ENCODE results near the gene MYH16.
"Not testable (repeated sequence)": the region's sequence is repeated elsewhere in the genome, so short reads cannot be mapped to it uniquely, and the experiment has no call there.

MYH16 gene

GRCh38 chr7:99340659-99341058 lies 68.0 kb downstream of the MYH16 start:
- no peaks in the 10 kb centered on the region for H3K9me2 ChIP-seq (replicated peaks; ENCODE audit: insufficient read depth, low read length)
- H2AFZ ChIP-seq (ENCODE audit: low read length), result no peak overlapping the region
- H3K9me3 ChIP-seq (replicated peaks; ENCODE audit: insufficient read depth, low read length), result no peaks in the 10 kb centered on the region
- H3K4me1 ChIP-seq (ENCODE audit: low read length), result no peaks in the 10 kb centered on the region
- no peaks in the 10 kb centered on the region for H4K20me1 ChIP-seq (ENCODE audit: insufficient read depth, low read length)
- no peak overlapping the region for H3K9ac ChIP-seq (ENCODE audit: low read length)
- no peak overlapping the region for H3K27ac ChIP-seq (ENCODE audit: low read length)
- DNase-seq, result no peak
- H3K27me3 ChIP-seq (replicated peaks; ENCODE audit: insufficient read depth, low read length), result no peaks in the 10 kb centered on the region
- H3K79me2 ChIP-seq (ENCODE audit: low read length), result peaks cover 38% of the 10 kb centered on the region
- no peaks in the 10 kb centered on the region for H3F3A ChIP-seq (ENCODE audit: insufficient read depth, low read length)
- TF ChIP-seq CTCF (IDR thresholded peaks at IDR 0.05; ENCODE audit: low read length) (no peak), EZH2 (optimal IDR thresholded peaks at IDR 0.05; ENCODE audit: low read depth, low read length) (no peak), EZH2phosphoT487 (IDR thresholded peaks at IDR 0.05; ENCODE audit: low read length) (no peak)
- H3K36me3 ChIP-seq (replicated peaks; ENCODE audit: insufficient read depth, low read length), result peaks cover 10% of the 10 kb centered on the region
- H3K4me2 ChIP-seq (ENCODE audit: low read depth, low read length), result no peak overlapping the region
- H3K4me3 ChIP-seq (ENCODE audit: low read length), result no peak overlapping the region

- Histone ChIP-seq H3K4me3 (ENCODE audit: low read length) (no peak overlapping the region), H3F3A (ENCODE audit: insufficient read depth, low read length) (no peaks in the 10 kb centered on the region), H3K4me2 (ENCODE audit: low read depth, low read length) (no peak overlapping the region), H3K79me2 (ENCODE audit: low read length) (peaks cover 29% of the 10 kb centered on the region), H4K20me1 (ENCODE audit: insufficient read depth, low read length) (no peaks in the 10 kb centered on the region), H3K27me3 (replicated peaks; ENCODE audit: insufficient read depth, low read length) (no peaks in the 10 kb centered on the region), H3K9me3 (replicated peaks; ENCODE audit: insufficient read depth, low read length) (no peaks in the 10 kb centered on the region), H3K9me2 (replicated peaks; ENCODE audit: insufficient read depth, low read length) (no peaks in the 10 kb centered on the region), H2AFZ (ENCODE audit: low read length) (no peak overlapping the region), H3K9ac (ENCODE audit: low read length) (no peak overlapping the region), H3K36me3 (replicated peaks; ENCODE audit: insufficient read depth, low read length) (peaks cover 4% of the 10 kb centered on the region), H3K4me1 (ENCODE audit: low read length) (no peaks in the 10 kb centered on the region), H3K27ac (ENCODE audit: low read length) (no peak overlapping the region)
- TF ChIP-seq EZH2phosphoT487 (IDR thresholded peaks at IDR 0.05; ENCODE audit: low read length) (no peak), EZH2 (optimal IDR thresholded peaks at IDR 0.05; ENCODE audit: low read depth, low read length) (no peak), CTCF (IDR thresholded peaks at IDR 0.05; ENCODE audit: low read length) (no peak)
- DNase-seq, result no peak
These were observed 71.5 kb downstream of the MYH16 start for GRCh38 chr7:99344061-99344647.

- not testable (repeated sequence) for H3K9me2 ChIP-seq (replicated peaks; ENCODE audit: insufficient read depth, low read length); H3K79me2 ChIP-seq (ENCODE audit: low read length); DNase-seq; H3K36me3 ChIP-seq (replicated peaks; ENCODE audit: insufficient read depth, low read length); H3K9me3 ChIP-seq (replicated peaks; ENCODE audit: insufficient read depth, low read length); H3K9ac ChIP-seq (ENCODE audit: low read length); H2AFZ ChIP-seq (ENCODE audit: low read length); H3K4me2 ChIP-seq (ENCODE audit: low read depth, low read length); H4K20me1 ChIP-seq (ENCODE audit: insufficient read depth, low read length); H3K4me1 ChIP-seq (ENCODE audit: low read length); H3K4me3 ChIP-seq (ENCODE audit: low read length); H3K27ac ChIP-seq (ENCODE audit: low read length); H3F3A ChIP-seq (ENCODE audit: insufficient read depth, low read length); H3K27me3 ChIP-seq (replicated peaks; ENCODE audit: insufficient read depth, low read length)
These were observed 78.0 kb downstream of the MYH16 start for GRCh38 chr7:99350641-99351040.

GRCh38 chr7:99352247-99352646 lies 79.6 kb downstream of the MYH16 start:
- Histone ChIP-seq H2AFZ (ENCODE audit: low read length) (no peak overlapping the region), H3K27me3 (replicated peaks; ENCODE audit: insufficient read depth, low read length) (no peaks in the 10 kb centered on the region), H3K4me1 (ENCODE audit: low read length) (no peaks in the 10 kb centered on the region), H3K9me2 (replicated peaks; ENCODE audit: insufficient read depth, low read length) (no peaks in the 10 kb centered on the region), H3K4me3 (ENCODE audit: low read length) (no peak overlapping the region), H3F3A (ENCODE audit: insufficient read depth, low read length) (no peaks in the 10 kb centered on the region), H3K4me2 (ENCODE audit: low read depth, low read length) (no peak overlapping the region), H3K9ac (ENCODE audit: low read length) (no peak overlapping the region), H3K27ac (ENCODE audit: low read length) (no peak overlapping the region), H3K9me3 (replicated peaks; ENCODE audit: insufficient read depth, low read length) (no peaks in the 10 kb centered on the region), H4K20me1 (ENCODE audit: insufficient read depth, low read length) (no peaks in the 10 kb centered on the region), H3K79me2 (ENCODE audit: low read length) (no peaks in the 10 kb centered on the region), H3K36me3 (replicated peaks; ENCODE audit: insufficient read depth, low read length) (peaks cover 4% of the 10 kb centered on the region)
- DNase-seq, result no peak
- no peak for TF ChIP-seq EZH2 (optimal IDR thresholded peaks at IDR 0.05; ENCODE audit: low read depth, low read length)
- no peak for TF ChIP-seq EZH2phosphoT487 (IDR thresholded peaks at IDR 0.05; ENCODE audit: low read length)
- TF ChIP-seq CTCF (IDR thresholded peaks at IDR 0.05; ENCODE audit: low read length), result no peak
